RWPE2 (cell line): ENCODE data around the gene PLK3.

Source experiments
- ATAC-seq: fragments of 200-7000 bp; cut with Tn5 transposase; 3 replicates; pipeline ENCODE4 v1.9.1; 2021; ENCODE audit warnings: low read depth
- DNase-seq: peaks from one replicate; pipeline ENCODE4 v3.0.0-alpha.2; 2020; ENCODE audit warnings: low spot score
- H3K27ac ChIP-seq: fragments of 450-650 bp; 2 replicates; pipeline ENCODE4 v1.5.1; 2017; ENCODE audit warnings: mild to moderate bottlenecking; ENCODE audit not compliant: poor library complexity, severe bottlenecking
- H3K27me3 ChIP-seq: fragments of 250-450 bp; sonication (Bioruptor Pico); 2 replicates; pipeline ENCODE4 v1.5.1; 2021; ENCODE audit warnings: mild to moderate bottlenecking, moderate library complexity; ENCODE audit not compliant: insufficient read depth, poor library complexity, severe bottlenecking
- H3K36me3 ChIP-seq: fragments of 250-450 bp; sonication (Bioruptor Pico); 2 replicates; pipeline ENCODE4 v1.5.1; 2020; ENCODE audit warnings: low read depth, mild to moderate bottlenecking, moderate library complexity
- H3K4me1 ChIP-seq: fragments of 250-450 bp; sonication (Bioruptor Pico); 2 replicates; pipeline ENCODE4 v1.5.1; 2021; ENCODE audit warnings: mild to moderate bottlenecking, moderate library complexity; ENCODE audit not compliant: insufficient read depth, poor library complexity, severe bottlenecking
- H3K4me3 ChIP-seq: fragments of 250-450 bp; sonication (Bioruptor Pico); 2 replicates; pipeline ENCODE4 v1.5.1; 2021; ENCODE audit warnings: mild to moderate bottlenecking, moderate library complexity; ENCODE audit not compliant: severe bottlenecking
- H3K9me3 ChIP-seq: fragments of 250-450 bp; sonication (Bioruptor Pico); 2 replicates; pipeline ENCODE4 v1.5.1; 2021; ENCODE audit warnings: mild to moderate bottlenecking, moderate library complexity; ENCODE audit not compliant: severe bottlenecking
- CTCF ChIP-seq: fragments of 450-650 bp; IDR thresholded peaks from one replicate; pipeline ENCODE4 v1.5.1; 2017; ENCODE audit warnings: mild to moderate bottlenecking, moderate library complexity; ENCODE audit not compliant: poor library complexity, severe bottlenecking

The PLK3 gene

GRCh38 chr1:44829506-44830384 lies 29.6 kb downstream of the PLK3 start:
- ATAC-seq: no peak
- Histone ChIP-seq H3K36me3 (no peaks in the 10 kb centered on the region), H3K27ac (no peak overlapping the region), H3K27me3 (no peaks in the 10 kb centered on the region), H3K4me3 (no peak overlapping the region), H3K4me1 (no peaks in the 10 kb centered on the region), H3K9me3 (no peaks in the 10 kb centered on the region)
- no peak for TF ChIP-seq CTCF
- DNase-seq: no peak

- ATAC-seq: no peak
- no peak for DNase-seq
- H3K4me1 ChIP-seq: no peaks in the 10 kb centered on the region
These were observed 30.7 kb downstream of the PLK3 start for GRCh38 chr1:44830900-44831304.

GRCh38 chr1:44831516-44831915 lies 31.3 kb downstream of the PLK3 start:
- ATAC-seq: no peak
- no peaks in the 10 kb centered on the region for H3K9me3 ChIP-seq
- no peaks in the 10 kb centered on the region for H3K36me3 ChIP-seq
- DNase-seq: no peak
- TF ChIP-seq CTCF: no peak
- no peak overlapping the region for H3K27ac ChIP-seq
- H3K4me1 ChIP-seq: no peaks in the 10 kb centered on the region
- H3K27me3 ChIP-seq: no peaks in the 10 kb centered on the region
- H3K4me3 ChIP-seq: no peak overlapping the region

More at GRCh38 chr1:44830900-44831304, 30.7 kb downstream of the PLK3 start:
- H3K9me3 ChIP-seq: no peaks in the 10 kb centered on the region
- no peak for TF ChIP-seq CTCF
- H3K4me3 ChIP-seq: no peak overlapping the region
- no peaks in the 10 kb centered on the region for H3K36me3 ChIP-seq
- H3K27me3 ChIP-seq: no peaks in the 10 kb centered on the region
- no peak overlapping the region for H3K27ac ChIP-seq

GRCh38 chr1:44832056-44832705 lies 32.0 kb downstream of the PLK3 start:
- H3K4me1 ChIP-seq: no peaks in the 10 kb centered on the region
- H3K27ac ChIP-seq: no peak overlapping the region
- no peak for TF ChIP-seq CTCF
- ATAC-seq: no peak
- DNase-seq: no peak
- H3K27me3 ChIP-seq: no peaks in the 10 kb centered on the region
- H3K4me3 ChIP-seq: no peak overlapping the region
- no peaks in the 10 kb centered on the region for H3K9me3 ChIP-seq
- no peaks in the 10 kb centered on the region for H3K36me3 ChIP-seq
